H1 (cell line): ENCODE data around the gene WDR35. TPM values are rescaled to one million over a fixed set of nuclear protein-coding genes. Genes with fewer than 3 reads are reported as not detected.

Experiments used
- CTCF ChIA-PET: fragments of 300-600 bp; sonication (Branson Sonifier 250); formaldehyde crosslinking; loops from one replicate; lab custom pipeline; 2021; ENCODE audit not compliant: partially characterized antibody; lab: Charles Lee
- POLR2A ChIA-PET: fragments of 300-600 bp; sonication (Branson Sonifier 250); formaldehyde crosslinking; loops from one replicate; lab custom pipeline; 2021; ENCODE audit warnings: inconsistent platforms; ENCODE audit not compliant: partially characterized antibody; lab: Charles Lee
- DNase-seq, 2 experiments: peaks; one replicate each; pipeline versions ENCODE4 v3.0.0 to v3.0.0-alpha.2; 2010 to 2022; ENCODE audit warnings: low spot score in 2 of 2, low read depth in 1 of 2, mixed read lengths in 1 of 2
- FAIRE-seq: peaks from 2 replicates; lab custom pipeline; 2011; peaks lifted over from hg19 to GRCh38; lab: Jason Lieb, UNC
- H2AFZ ChIP-seq: 2 replicates; pipeline ENCODE4 v1.8.1; 2012; ENCODE audit warnings: low read length, inconsistent platforms
- H2AK5ac ChIP-seq: 2 replicates; pipeline ENCODE4 v1.6.1; 2013; ENCODE audit warnings: low read depth, low read length
- H2BK120ac ChIP-seq: replicated peaks from 2 replicates; pipeline ENCODE3; 2013; ENCODE audit warnings: low read depth, low read length, inconsistent platforms
- H2BK12ac ChIP-seq: 2 replicates; pipeline ENCODE4 v1.6.1; 2013; ENCODE audit warnings: low read depth, low read length
- H2BK15ac ChIP-seq: 2 replicates; pipeline ENCODE4 v1.6.1; 2013; ENCODE audit warnings: low read length
- H2BK20ac ChIP-seq: 2 replicates; pipeline ENCODE4 v1.6.1; 2013; ENCODE audit warnings: low read length
- H2BK5ac ChIP-seq: 2 replicates; pipeline ENCODE4 v1.6.1; 2013; ENCODE audit warnings: low read depth, low read length
- H3K14ac ChIP-seq: 2 replicates; pipeline ENCODE4 v1.6.1; 2013; ENCODE audit warnings: inconsistent platforms; ENCODE audit not compliant: insufficient read length
- H3K18ac ChIP-seq: 2 replicates; pipeline ENCODE4 v1.6.1; 2013; ENCODE audit warnings: low read length; ENCODE audit errors: extremely low read depth
- H3K23ac ChIP-seq: 2 replicates; pipeline ENCODE4 v1.6.1; 2013; ENCODE audit warnings: inconsistent platforms; ENCODE audit not compliant: insufficient read length
- H3K23me2 ChIP-seq: 2 replicates; pipeline ENCODE4 v1.6.1; 2013; ENCODE audit warnings: low read depth, low read length
- H3K27ac ChIP-seq: 2 replicates; pipeline ENCODE4 v1.6.1; 2011; ENCODE audit warnings: low read depth, low read length, inconsistent platforms
- H3K27me3 ChIP-seq, 4 experiments: replicated peaks in 1 of 4; 1 replicate in 1 of 4; 2 replicates in 3 of 4; pipeline versions ENCODE4 v1.6.1 to v1.8.1; 2011 to 2013; ENCODE audit warnings: low read length in 3 of 4, mild to moderate bottlenecking in 3 of 4, inconsistent platforms in 2 of 4, mixed read lengths in 2 of 4, moderate library complexity in 1 of 4; ENCODE audit not compliant: control insufficient read depth in 3 of 4, insufficient read depth in 3 of 4; ENCODE audit errors: extremely low read depth in 1 of 4
- H3K36me3 ChIP-seq, 4 experiments: 2 replicates each; pipeline versions ENCODE4 v1.6.1 to v1.8.1; 2011 to 2013; ENCODE audit warnings: mild to moderate bottlenecking in 4 of 4, low read length in 3 of 4, moderate library complexity in 2 of 4, control low read depth in 1 of 4, inconsistent platforms in 1 of 4; ENCODE audit not compliant: insufficient read depth in 4 of 4, control insufficient read depth in 2 of 4
- H3K4ac ChIP-seq: replicated peaks from 2 replicates; pipeline ENCODE3; 2013; ENCODE audit warnings: low read length, low read depth, mixed read lengths, inconsistent platforms; ENCODE audit not compliant: insufficient read length
- H3K4me1 ChIP-seq, 4 experiments: replicated peaks in 1 of 4; 1 replicate in 1 of 4; 2 replicates in 3 of 4; pipeline versions ENCODE4 v1.6.1 to v1.8.1; 2011 to 2013; ENCODE audit warnings: low read length in 3 of 4, inconsistent platforms in 2 of 4, mixed read lengths in 1 of 4; ENCODE audit not compliant: insufficient read depth in 4 of 4, control insufficient read depth in 3 of 4
- H3K4me2 ChIP-seq, 2 experiments: 2 replicates each; pipeline versions ENCODE4 v1.6.1 to v1.8.1; 2011 to 2013; ENCODE audit warnings: low read depth in 2 of 2, low read length in 2 of 2, control low read depth in 1 of 2, inconsistent platforms in 1 of 2, mild to moderate bottlenecking in 1 of 2; ENCODE audit not compliant: insufficient read depth in 1 of 2
- H3K4me3 ChIP-seq, 4 experiments: fragments of 200-600, 300-600 bp in 1 of 4; sonication (generic), shearing (Covaris generic), sonication (Bioruptor Twin) in 1 of 4; 2 replicates each; pipeline versions ENCODE4 v1.5.1 to v1.8.1; 2011 to 2016; ENCODE audit warnings: low read length in 4 of 4, low read depth in 3 of 4, control low read depth in 2 of 4, inconsistent platforms in 2 of 4, mild to moderate bottlenecking in 2 of 4, mixed read lengths in 1 of 4, moderate library complexity in 1 of 4; ENCODE audit not compliant: insufficient read depth in 2 of 4; ENCODE audit errors: extremely low read depth in 1 of 4
- H3K56ac ChIP-seq: replicated peaks from 2 replicates; pipeline ENCODE3; 2013; ENCODE audit warnings: low read depth, mild to moderate bottlenecking, mixed read lengths, low read length, inconsistent platforms; ENCODE audit not compliant: insufficient read length
- H3K79me1 ChIP-seq: 2 replicates; pipeline ENCODE4 v1.6.1; 2013; ENCODE audit warnings: low read depth, low read length, control low read depth
- H3K79me2 ChIP-seq, 2 experiments: 2 replicates each; pipeline versions ENCODE4 v1.6.1 to v1.8.1; 2012 to 2013; ENCODE audit warnings: low read length in 2 of 2, mild to moderate bottlenecking in 2 of 2, inconsistent platforms in 1 of 2; ENCODE audit not compliant: insufficient read depth in 2 of 2, control insufficient read depth in 1 of 2
- H3K9ac ChIP-seq, 4 experiments: replicated peaks in 1 of 4; 1 replicate in 1 of 4; 2 replicates in 3 of 4; pipeline versions ENCODE4 v1.6.1 to v1.8.1; 2011 to 2013; ENCODE audit warnings: low read depth in 3 of 4, low read length in 3 of 4, control low read depth in 2 of 4, mild to moderate bottlenecking in 2 of 4, moderate library complexity in 2 of 4, inconsistent platforms in 1 of 4; ENCODE audit errors: extremely low read depth in 1 of 4
- H3K9me3 ChIP-seq, 2 experiments: 2 replicates each; pipeline versions ENCODE4 v1.6.1 to v1.8.1; 2012 to 2013; ENCODE audit warnings: mild to moderate bottlenecking in 2 of 2, moderate library complexity in 2 of 2, control low read depth in 1 of 2, inconsistent platforms in 1 of 2, low read depth in 1 of 2, low read length in 1 of 2, mixed read lengths in 1 of 2; ENCODE audit not compliant: insufficient read depth in 2 of 2
- H4K20me1 ChIP-seq, 2 experiments: replicated peaks in 1 of 2; 2 replicates each; pipeline versions ENCODE3 to v1.8.1; 2011 to 2013; ENCODE audit warnings: inconsistent platforms in 2 of 2, low read length in 2 of 2, mild to moderate bottlenecking in 1 of 2; ENCODE audit not compliant: insufficient read depth in 2 of 2, control insufficient read depth in 1 of 2
- H4K5ac ChIP-seq: 2 replicates; pipeline ENCODE4 v1.6.1; 2013; ENCODE audit warnings: low read length, low read depth, mixed read lengths, inconsistent platforms; ENCODE audit not compliant: insufficient read length
- H4K8ac ChIP-seq: 2 replicates; pipeline ENCODE4 v1.8.0; 2013; ENCODE audit warnings: mild to moderate bottlenecking, moderate library complexity, low read length, inconsistent platforms; ENCODE audit not compliant: insufficient read depth; ENCODE audit errors: extremely low read depth
- H4K91ac ChIP-seq: replicated peaks from 2 replicates; pipeline ENCODE3; 2013; ENCODE audit warnings: low read length, mixed read lengths, inconsistent platforms; ENCODE audit not compliant: insufficient read length
- ATF3 ChIP-seq: IDR thresholded peaks from 2 replicates; pipeline ENCODE4 v1.6.1; 2011; ENCODE audit warnings: low read depth, mild to moderate bottlenecking, low read length; ENCODE audit not compliant: insufficient read depth
- CBX5 ChIP-seq: fragments of 300-800, 300-1000 bp; sonication (generic); IDR thresholded peaks from 2 replicates; pipeline ENCODE4 v1.7.1; 2016; ENCODE audit warnings: antibody characterized with exemption, low read length, low read depth
- CHD2 ChIP-seq: IDR thresholded peaks from 2 replicates; pipeline ENCODE4 v1.6.1; 2012; ENCODE audit warnings: low read length, improper control_type of control experiment
- EGR1 ChIP-seq: IDR thresholded peaks from 2 replicates; pipeline ENCODE4 v1.6.1; 2011; ENCODE audit warnings: low read depth, low read length, borderline replicate concordance
- EZH2 ChIP-seq: fragments of 200-600 bp; sonication (generic); IDR thresholded peaks from 2 replicates; pipeline ENCODE4 v1.7.1; 2012; ENCODE audit warnings: low read depth, mild to moderate bottlenecking, moderate library complexity, low read length, inconsistent platforms; ENCODE audit not compliant: severe bottlenecking
- GTF2F1 ChIP-seq: IDR thresholded peaks from 2 replicates; pipeline ENCODE4 v1.6.1; 2012; ENCODE audit warnings: low read depth, low read length, improper control_type of control experiment, borderline replicate concordance
- SP1 ChIP-seq: IDR thresholded peaks from 2 replicates; pipeline ENCODE4 v1.6.1; 2011; ENCODE audit warnings: low read depth, low read length
- WGBS, 2 experiments: shearing (Covaris generic) in 1 of 2; methylation state at CpG; one replicate each; pipeline versions ENCODE4 v1.1.6 to v1.1.7; 2013 to 2015; ENCODE audit warnings: low lambda C conversion rate in 2 of 2, mixed read lengths in 2 of 2, inconsistent platforms in 1 of 2, low coverage in 1 of 2, missing lambda C conversion rate in 1 of 2; ENCODE audit not compliant: insufficient replicate concordance in 2 of 2, insufficient coverage in 1 of 2, insufficient read length in 1 of 2; ENCODE audit errors: extremely low coverage in 1 of 2, missing lambda C conversion rate in 1 of 2; 5-methylcytosine and 5-hydroxymethylcytosine counted together
- polyA plus RNA-seq, 7 experiments: library from polyadenylated mRNA; depleted of rRNA in 3 of 7; stranded (reverse) in 5 of 7; unstranded in 2 of 7; fragments of >200 nt in 5 of 7; fragments of 200-250 nt in 2 of 7; gene quantifications; 1 replicate in 5 of 7; 2 replicates in 1 of 7; 4 replicates in 1 of 7; pipeline versions ENCODE4 v1.2.1 to v1.2.3, GENCODE V29; 2011 to 2013; ENCODE audit warnings: missing spikeins in 2 of 7, mixed read lengths in 2 of 7
- total RNA-seq: library from RNA; stranded (reverse); fragmentation: NEBNext Ultra II Directional; extraction: Animal tissue kit (Norgen Biotek cat#: 25700); gene quantifications from 2 replicates; pipeline ENCODE4 v1.2.1, GENCODE V29; 2021

The WDR35 gene
- total and polyA plus RNA-seq, 2 of the 8 experiments (the other 6 are each of a cell fraction or from before 2014, with no cell fraction given) = 9.0 to 25.5 TPM

- H3K27me3 ChIP-seq = no peaks in the 10 kb centered on the region
- FAIRE-seq = no peak
These were observed 46.7 kb downstream of the WDR35 start for GRCh38 chr2:19943189-19943588.

More at GRCh38 chr2:19943189-19943588, 46.7 kb downstream of the WDR35 start:
- no peak for DNase-seq
- no peak overlapping the region for H2BK5ac ChIP-seq
- peaks cover 0 to 7% (median 1%) of the 10 kb centered on the region in 4 experiments; a peak in 5 of 8 replicates for H3K36me3 ChIP-seq
- TF ChIP-seq ATF3 (no peak), EZH2 (no peak), EGR1 (no peak), CHD2 (no peak), GTF2F1 (no peak), SP1 (no peak), CBX5 (no peak)
- TF ChIP-seq, all 59 proteins: peak for 0
- Histone ChIP-seq H3K23ac (no peak overlapping the region), H2AK5ac (no peak overlapping the region), H2BK120ac (no peak overlapping the region), H3K14ac (no peak overlapping the region), H2BK12ac (no peak overlapping the region), H3K4me3 (no peak overlapping the region), H3K79me1 (no peaks in the 10 kb centered on the region), H4K20me1 (no peaks in the 10 kb centered on the region), H4K5ac (no peak overlapping the region), H3K56ac (no peak overlapping the region), H3K79me2 (no peaks in the 10 kb centered on the region), H3K9me3 (no peaks in the 10 kb centered on the region), H2AFZ (no peak overlapping the region), H3K4me1 (peaks cover 0 to 10% (median 2%) of the 10 kb centered on the region in 4 experiments; a peak in 4 of 7 replicates), H3K27ac (no peak overlapping the region), H3K18ac (no peak overlapping the region), H3K23me2 (no peaks in the 10 kb centered on the region), H4K91ac (no peak overlapping the region), H2BK15ac (no peak overlapping the region), H3K4me2 (no peak overlapping the region; a peak in 1 of 4 replicates), H4K8ac (no peak overlapping the region), H3K4ac (no peak overlapping the region), H2BK20ac (no peak overlapping the region), H3K9ac (no peak overlapping the region)
- WGBS, 2 experiments = 76% methylated on average over 1 of the region's 1 CpG; no CpG with 5 or more reads in 1 of the 2 experiments
- POLR2A ChIA-PET = no interaction called here
- CTCF ChIA-PET = interaction anchor here (0.5 to 2.0 kb wide), 6 partner anchors 8 to 128 kb away, joined by 3 to 7 read pairs (median 4); no protein-coding TSS in a partner anchor
